Body of pancreas (tissue), 4 donors: Measurements from ENCODE around the gene RRM1. TPM values are rescaled to one million over a fixed set of nuclear protein-coding genes. Genes with fewer than 3 reads are reported as not detected.
"Not testable (repeated sequence)": the region's sequence is repeated elsewhere in the genome, so short reads cannot be mapped to it uniquely, and the experiment has no call there.

ENCODE experiments used
- ATAC-seq: fragments of 150-250 bp; one replicate; pipeline ENCODE4 v1.9.1; 2016
- DNase-seq, 4 donors: peaks; one replicate each; pipeline ENCODE4 v3.0.0-alpha.2; 2019
- H3K27ac ChIP-seq, 4 donors: fragments of 200-600 bp; sonication (generic); 1 replicate in 3 of 4; 2 replicates in 1 of 4; pipeline versions ENCODE4 v1.5.1 to v1.6.1; 2016 to 2019; ENCODE audit warnings: mild to moderate bottlenecking in 1 of 4, mixed read lengths in 1 of 4, moderate library complexity in 1 of 4
- H3K27me3 ChIP-seq, 2 donors: fragments of 200-600 bp; sonication (generic); one replicate each; pipeline ENCODE4 v1.6.0; 2016; ENCODE audit warnings: mild to moderate bottlenecking in 1 of 2
- H3K36me3 ChIP-seq, 2 donors: fragments of 200-600 bp; sonication (generic); replicated peaks in 1 of 2; 2 replicates each; pipeline ENCODE4 v1.5.1; 2016; ENCODE audit warnings: low read depth in 2 of 2; ENCODE audit not compliant: insufficient read depth in 1 of 2
- H3K4me1 ChIP-seq: fragments of 200-600 bp; sonication (generic); one replicate; pipeline ENCODE4 v1.6.0; 2016
- H3K4me3 ChIP-seq, 2 donors: fragments of 200-600 bp; sonication (generic); 1 replicate in 1 of 2; 2 replicates in 1 of 2; pipeline ENCODE4 v1.5.1; 2016 to 2019
- H3K9me3 ChIP-seq, 3 donors: fragments of 200-600 bp; sonication (generic); 1 replicate in 2 of 3; 2 replicates in 1 of 3; pipeline ENCODE4 v1.5.1; 2016
- CTCF ChIP-seq, 7 experiments: fragments of 450-650 bp in 4 of 7; fragments of 200-600 bp in 3 of 7; sonication (generic) in 3 of 7; IDR thresholded peaks; one replicate each; pipeline ENCODE4 v1.5.1; 2016 to 2019; ENCODE audit warnings: antibody characterized with exemption in 7 of 7
- POLR2A ChIP-seq, 3 donors: fragments of 450-650 bp; IDR thresholded peaks; one replicate each; pipeline ENCODE4 v1.6.1; 2016; ENCODE audit warnings: antibody characterized with exemption in 3 of 3, mild to moderate bottlenecking in 2 of 3
- WGBS, 2 donors: methylation state at CpG; one replicate each; pipeline ENCODE4 v1.1.5; 2017; 5-methylcytosine and 5-hydroxymethylcytosine counted together
- intact Hi-C: fragments of 100-400 bp; cut with DNase I; formaldehyde crosslinking; loops from one replicate; pipeline ENCODE4 v1.15.1; 2023
- total RNA-seq, 2 donors: library from RNA; depleted of rRNA; stranded (reverse); fragments of >200 nt; gene quantifications; one replicate each; pipeline ENCODE4 v1.1.0, GENCODE V29; 2016

Gene RRM1
- total RNA-seq, 2 donors from 2014 or later = 7.3 to 12.2 TPM

GRCh38 chr11:4167758-4168157 is 73.2 kb downstream of the RRM1 start:
- no peak for DNase-seq
- Histone ChIP-seq H3K4me1 (no peaks in the 10 kb centered on the region), H3K4me3 (no peak overlapping the region), H3K36me3 (no peaks in the 10 kb centered on the region), H3K27me3 (no peaks in the 10 kb centered on the region), H3K9me3 (no peaks in the 10 kb centered on the region), H3K27ac (no peak overlapping the region)
- TF ChIP-seq CTCF (IDR thresholded peaks at IDR 0.05) (no peak), POLR2A (IDR thresholded peaks at IDR 0.05) (no peak)
- WGBS, 2 donors = 72 to 74% methylated on average over 7 of the region's 7 CpGs
- ATAC-seq = no peak
- intact Hi-C loops = no loop called here

- 70% methylated on average over 25 to 29 of the region's 33 CpGs for WGBS, 2 donors
- H3K27ac ChIP-seq, H3K4me1 ChIP-seq, H3K4me3 ChIP-seq, intact Hi-C loops, H3K9me3 ChIP-seq, H3K27me3 ChIP-seq, ATAC-seq, DNase-seq, H3K36me3 ChIP-seq: not testable (repeated sequence)
Measured at GRCh38 chr11:4175620-4176350, 81.2 kb downstream of the RRM1 start.

- DNase-seq (no peak), ATAC-seq (no peak)
- Histone ChIP-seq H3K9me3 (no peaks in the 10 kb centered on the region), H3K4me3 (no peak overlapping the region), H3K36me3 (no peaks in the 10 kb centered on the region), H3K27me3 (no peaks in the 10 kb centered on the region), H3K4me1 (no peaks in the 10 kb centered on the region), H3K27ac (no peak overlapping the region)
- no peak for TF ChIP-seq POLR2A (IDR thresholded peaks at IDR 0.05)
- TF ChIP-seq CTCF (IDR thresholded peaks at IDR 0.05) = no peak
- WGBS, 2 donors = 63 to 83% methylated on average over 2 to 3 of the region's 3 CpGs
- intact Hi-C loops = no loop called here
Measured at GRCh38 chr11:4178813-4179662, 84.4 kb downstream of the RRM1 start.

- DNase-seq = no peak
- WGBS, 2 donors = 84 to 91% methylated on average over 4 to 5 of the region's 5 CpGs
Measured at GRCh38 chr11:4180441-4181183, 86.0 kb downstream of the RRM1 start.

More at GRCh38 chr11:4180441-4181183, 86.0 kb downstream of the RRM1 start:
- no peak for ATAC-seq
- intact Hi-C loops = loop anchor here (10.0 kb wide), 1 partner anchor 824 kb away; no protein-coding TSS in a partner anchor
- H3K27me3 ChIP-seq = no peaks in the 10 kb centered on the region
- no peak for TF ChIP-seq CTCF (IDR thresholded peaks at IDR 0.05)
- no peak for TF ChIP-seq POLR2A (IDR thresholded peaks at IDR 0.05)
- no peaks in the 10 kb centered on the region for H3K4me1 ChIP-seq
- no peak overlapping the region for H3K4me3 ChIP-seq
- H3K36me3 ChIP-seq = no peaks in the 10 kb centered on the region
- H3K9me3 ChIP-seq = no peaks in the 10 kb centered on the region
- no peak overlapping the region for H3K27ac ChIP-seq
